GM12875 (cell line): ENCODE measurements around the gene SLC22A17.

ENCODE experiments used
- H3K4me3 ChIP-seq: one replicate; pipeline ENCODE4 v1.5.1; 2011; ENCODE audit warnings: low read depth, low read length, control low read depth
- TF ChIP-seq, protein P1 (sequence below): IDR thresholded peaks from 2 replicates; pipeline ENCODE4 v1.5.1; 2011; ENCODE audit warnings: low read depth, mild to moderate bottlenecking, control low read depth, inconsistent platforms, low read length, moderate library complexity, borderline replicate concordance; ENCODE audit not compliant: insufficient read depth

Gene SLC22A17

DNA sequence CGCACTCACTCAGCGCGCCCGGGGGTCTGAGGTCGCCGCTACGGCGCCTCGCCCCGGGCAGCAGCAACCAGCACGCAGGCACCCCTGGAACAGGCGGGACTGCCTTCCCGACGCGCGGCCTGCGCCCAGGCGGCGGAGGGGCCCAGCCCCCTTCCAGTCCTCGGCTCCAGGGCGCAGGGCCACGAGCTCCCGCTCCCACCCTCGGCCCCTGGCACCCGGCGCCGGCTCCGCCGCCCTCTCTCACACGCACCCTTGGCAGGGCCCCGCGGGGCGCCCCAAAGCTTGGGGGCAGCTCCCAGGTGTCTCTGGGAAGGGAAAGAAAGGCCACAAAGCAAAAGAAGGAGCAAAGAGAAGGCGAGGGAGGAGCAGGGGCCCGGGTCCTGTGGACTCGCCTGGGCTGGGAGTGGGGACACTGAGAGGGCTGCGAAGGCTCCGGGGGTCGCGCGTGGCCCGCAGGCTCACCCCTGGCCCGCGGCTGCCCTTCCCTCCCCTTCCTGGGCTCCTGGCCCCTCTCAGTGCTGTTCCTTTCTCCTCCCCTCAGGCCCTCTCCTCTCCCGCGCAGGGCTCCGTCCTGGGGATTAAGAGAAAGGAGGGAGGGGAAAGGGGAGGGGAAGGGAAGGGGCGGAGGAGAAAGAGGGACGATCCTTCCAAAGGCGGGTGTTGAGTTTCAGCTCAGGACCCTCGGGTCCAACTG lies 13.2 kb upstream of the SLC22A17 start:
- H3K4me3 ChIP-seq = no peak overlapping the region
- TF ChIP-seq, protein P1, sequence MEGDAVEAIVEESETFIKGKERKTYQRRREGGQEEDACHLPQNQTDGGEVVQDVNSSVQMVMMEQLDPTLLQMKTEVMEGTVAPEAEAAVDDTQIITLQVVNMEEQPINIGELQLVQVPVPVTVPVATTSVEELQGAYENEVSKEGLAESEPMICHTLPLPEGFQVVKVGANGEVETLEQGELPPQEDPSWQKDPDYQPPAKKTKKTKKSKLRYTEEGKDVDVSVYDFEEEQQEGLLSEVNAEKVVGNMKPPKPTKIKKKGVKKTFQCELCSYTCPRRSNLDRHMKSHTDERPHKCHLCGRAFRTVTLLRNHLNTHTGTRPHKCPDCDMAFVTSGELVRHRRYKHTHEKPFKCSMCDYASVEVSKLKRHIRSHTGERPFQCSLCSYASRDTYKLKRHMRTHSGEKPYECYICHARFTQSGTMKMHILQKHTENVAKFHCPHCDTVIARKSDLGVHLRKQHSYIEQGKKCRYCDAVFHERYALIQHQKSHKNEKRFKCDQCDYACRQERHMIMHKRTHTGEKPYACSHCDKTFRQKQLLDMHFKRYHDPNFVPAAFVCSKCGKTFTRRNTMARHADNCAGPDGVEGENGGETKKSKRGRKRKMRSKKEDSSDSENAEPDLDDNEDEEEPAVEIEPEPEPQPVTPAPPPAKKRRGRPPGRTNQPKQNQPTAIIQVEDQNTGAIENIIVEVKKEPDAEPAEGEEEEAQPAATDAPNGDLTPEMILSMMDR = no peak

DNA sequence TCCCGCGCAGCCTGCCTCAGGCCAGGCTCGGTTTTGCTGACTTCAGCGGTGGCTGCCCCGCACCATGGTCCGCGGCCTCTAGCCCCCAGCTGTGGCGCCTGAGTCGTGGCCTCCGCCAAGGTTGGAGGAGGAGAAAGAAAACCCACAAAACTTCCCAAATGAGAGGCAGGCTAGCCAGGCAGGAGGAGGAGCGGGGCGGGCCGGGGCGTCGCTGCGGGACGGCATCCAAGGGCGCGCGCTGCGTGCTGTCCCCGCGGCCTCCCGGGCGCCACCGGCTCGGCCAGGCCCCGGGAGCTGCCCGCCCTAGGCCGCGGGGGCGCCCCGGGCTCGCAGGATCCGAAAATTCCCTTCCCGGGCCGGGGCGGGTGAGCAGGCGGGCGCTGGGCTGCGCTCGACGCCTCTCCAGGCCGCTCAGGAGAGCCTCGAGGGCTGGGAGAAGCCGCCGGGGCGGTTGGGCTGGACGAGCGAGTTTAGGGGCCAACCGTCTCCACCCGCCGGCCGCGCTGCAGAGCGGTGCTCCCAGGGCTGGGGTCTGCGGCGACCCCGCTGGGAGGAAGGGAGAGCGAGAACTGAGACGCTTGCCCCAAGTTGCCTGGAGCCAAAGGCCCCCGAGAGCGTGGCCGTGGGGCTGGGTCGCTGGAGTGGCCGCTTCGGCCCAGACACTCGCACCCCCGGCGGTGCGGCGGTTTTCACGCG lies 12.5 kb upstream of the SLC22A17 start, which contains the start of gene EFS:
Gene EFS (minus strand): TSS at position 137 of the 696 bp plus-strand sequence. CDS start 147 bp downstream, outside the sequence.
- TF ChIP-seq, protein P1 = no peak
- no peak within 1 kb of the TSS for H3K4me3 ChIP-seq

DNA sequence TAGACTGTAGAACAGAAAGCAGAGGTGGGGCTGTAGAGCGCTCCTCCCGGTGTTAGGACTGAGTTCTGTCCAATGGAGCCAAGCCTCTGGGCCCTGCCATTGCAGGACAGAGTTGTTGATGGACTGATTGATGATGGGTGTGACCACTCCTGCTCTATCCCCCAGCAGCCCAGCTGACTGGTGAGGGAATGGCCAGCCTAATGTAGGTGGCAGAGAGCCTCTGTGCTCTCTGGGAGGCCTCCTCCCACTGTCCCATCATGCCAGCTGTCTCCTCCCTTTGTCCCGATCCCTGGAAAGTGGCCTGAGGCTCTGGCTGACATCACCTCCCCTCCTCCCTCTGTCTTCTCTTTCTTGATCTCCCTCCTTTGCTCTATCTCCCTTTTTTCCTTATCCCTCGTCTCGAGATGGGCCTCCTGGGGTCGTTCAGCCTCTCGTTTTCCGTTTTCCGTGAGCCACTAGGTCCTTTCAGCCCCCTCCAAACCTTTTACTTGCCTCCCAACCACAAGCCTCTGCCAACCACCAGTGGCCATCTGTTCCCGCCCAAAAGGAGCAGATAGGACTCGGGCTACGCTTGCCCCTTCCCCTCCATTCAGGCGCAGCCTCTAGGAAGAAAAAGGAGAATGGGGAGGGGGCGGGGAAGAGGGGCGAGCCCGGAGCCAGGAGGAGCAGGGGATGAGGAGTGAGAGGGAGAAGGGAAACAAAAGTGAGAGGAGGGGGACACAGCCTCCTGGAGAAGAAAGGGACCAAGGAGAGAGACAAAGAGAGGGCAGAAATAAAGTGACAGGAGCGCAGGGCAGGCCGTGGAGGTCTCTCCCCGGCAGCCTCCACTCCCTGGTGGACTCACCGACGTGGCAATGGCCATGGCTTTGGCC lies 11.7 kb upstream of the SLC22A17 start:
- no peak overlapping the region for H3K4me3 ChIP-seq
- TF ChIP-seq, protein P1 = no peak

DNA sequence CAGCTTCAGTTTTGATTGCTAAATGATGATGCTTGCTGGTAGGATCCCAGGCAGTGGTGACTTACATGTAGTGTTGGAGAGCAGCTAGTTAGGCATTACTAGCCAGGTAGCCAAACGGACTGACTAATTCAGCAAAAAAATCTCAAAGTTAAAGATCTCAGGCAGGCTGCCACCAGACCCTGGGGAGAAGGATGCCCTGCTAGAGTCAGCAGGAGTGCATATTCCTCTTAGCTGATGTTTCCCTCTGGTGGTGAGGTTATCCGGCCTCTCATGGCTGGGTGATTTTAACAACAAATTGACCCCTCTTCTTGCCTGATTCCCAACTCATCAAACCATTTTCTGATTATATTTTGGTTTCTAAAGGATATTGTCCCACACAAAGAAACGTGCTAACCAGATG lies 9.5 kb upstream of the SLC22A17 start:
- TF ChIP-seq, protein P1 = no peak

DNA sequence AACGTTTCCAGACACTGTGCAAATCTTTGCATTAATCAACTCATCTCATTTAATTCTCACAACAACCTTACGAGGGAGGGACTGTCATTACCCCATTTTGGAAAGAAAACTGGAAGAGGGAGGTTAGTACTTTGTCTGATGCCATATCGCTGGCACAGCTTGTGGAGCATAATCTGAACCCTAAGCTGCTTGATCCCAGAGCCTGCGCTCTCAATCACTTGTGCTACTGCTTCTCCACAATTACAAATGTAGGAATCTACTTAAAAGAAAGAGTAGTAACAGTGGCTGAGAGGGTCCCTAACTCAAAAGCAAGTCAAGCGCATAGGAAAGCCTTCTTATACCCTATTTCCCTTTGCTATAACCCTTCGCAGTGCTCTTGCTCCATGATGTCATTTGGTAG lies 9.1 kb upstream of the SLC22A17 start:
- no peak overlapping the region for H3K4me3 ChIP-seq
- TF ChIP-seq, protein P1 = no peak

More for the DNA sequence above, 9.5 kb upstream of the SLC22A17 start:
- no peak overlapping the region for H3K4me3 ChIP-seq

DNA sequence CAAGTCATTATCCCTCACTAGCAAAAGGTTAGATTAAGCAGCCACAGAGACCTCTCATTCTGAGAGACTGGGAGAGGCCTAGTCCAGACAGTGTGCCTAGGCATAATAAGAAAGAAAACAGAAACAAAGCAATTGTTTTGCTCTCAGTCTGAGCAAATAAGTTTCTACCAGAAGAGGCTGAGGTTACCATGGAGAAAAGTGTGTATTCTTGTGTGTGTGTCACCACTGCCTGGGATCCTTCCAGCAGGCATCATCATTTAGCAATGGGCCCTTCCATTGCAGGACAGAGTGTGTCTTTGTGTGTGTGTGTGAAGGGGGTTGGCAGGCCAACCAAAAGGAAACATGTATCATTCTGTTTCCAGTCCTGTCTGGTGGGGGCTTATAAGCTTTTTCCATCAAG lies 8.6 kb upstream of the SLC22A17 start:
- no peak overlapping the region for H3K4me3 ChIP-seq
- TF ChIP-seq, protein P1 = no peak
